Heart left ventricle (tissue), 16 donors: ENCODE data around the gene HMGXB4. TPM values are rescaled to one million over a fixed set of nuclear protein-coding genes. Genes with fewer than 3 reads are reported as not detected.
A peak's percentile ranks its signal among the peaks of the same experiment; 100 is the strongest.

Experiments used
- ATAC-seq, 4 donors: fragments of 200-7000 bp; cut with Tn5 transposase; one replicate each; pipeline ENCODE4 v1.9.1; 2020 to 2022; ENCODE audit warnings: moderate library complexity in 4 of 4, mild to moderate bottlenecking in 3 of 4, moderate number of reproducible peaks in 1 of 4
- DNase-seq, 5 donors: peaks; one replicate each; pipeline ENCODE4 v3.0.0-alpha.2; 2020
- H3K27ac ChIP-seq, 12 donors: fragments of 200-600 bp; sonication (generic) in 4 of 12; one replicate each; pipeline versions ENCODE4 v1.5.0 to v1.8.0; 2016 to 2022; ENCODE audit warnings: mild to moderate bottlenecking in 2 of 12
- H3K27me3 ChIP-seq, 9 donors: fragments of 200-600 bp; sonication (generic) in 2 of 9; one replicate each; pipeline versions ENCODE4 v1.5.1 to v1.8.0; 2016 to 2022; ENCODE audit warnings: mild to moderate bottlenecking in 3 of 9
- H3K36me3 ChIP-seq, 9 donors: fragments of 200-600 bp; sonication (generic) in 2 of 9; one replicate each; pipeline versions ENCODE4 v1.5.0 to v1.8.0; 2018 to 2022; ENCODE audit warnings: mild to moderate bottlenecking in 2 of 9
- H3K4me1 ChIP-seq, 12 donors: fragments of 200-600 bp; sonication (generic) in 4 of 12; one replicate each; pipeline versions ENCODE4 v1.5.0 to v1.8.0; 2016 to 2022; ENCODE audit warnings: mild to moderate bottlenecking in 3 of 12
- H3K4me3 ChIP-seq, 12 donors: fragments of 200-600 bp; sonication (generic) in 4 of 12; one replicate each; pipeline versions ENCODE4 v1.5.0 to v1.8.0; 2017 to 2022; ENCODE audit warnings: mild to moderate bottlenecking in 9 of 12, moderate library complexity in 4 of 12
- H3K9me3 ChIP-seq, 12 donors: fragments of 200-600 bp; sonication (generic) in 4 of 12; one replicate each; pipeline versions ENCODE4 v1.5.0 to v1.8.0; 2016 to 2022; ENCODE audit warnings: mild to moderate bottlenecking in 1 of 12
- CTCF ChIP-seq, 12 donors: fragments of 200-600 bp; sonication (generic) in 4 of 12; IDR thresholded peaks; one replicate each; pipeline versions ENCODE4 v1.5.0 to v1.8.0; 2018 to 2022; ENCODE audit warnings: antibody characterized with exemption in 12 of 12, mild to moderate bottlenecking in 5 of 12
- POLR2A ChIP-seq, 2 donors: fragments of 450-650 bp; IDR thresholded peaks; one replicate each; pipeline ENCODE4 v1.6.1; 2017; ENCODE audit warnings: antibody characterized with exemption in 2 of 2, mild to moderate bottlenecking in 2 of 2, moderate library complexity in 2 of 2
- WGBS, 4 donors: extraction: QIAGEN DNeasy Blood & Tissue Kit in 2 of 4; methylation state at CpG; one replicate each; pipeline versions ENCODE4 v1.1.5 to v1.1.7; 2013 to 2018; 5-methylcytosine and 5-hydroxymethylcytosine counted together
- intact Hi-C, 10 donors: fragments of 100-400 bp; cut with DNase I; formaldehyde crosslinking; loops; one replicate each; pipeline versions ENCODE4 v1.11.1 to v1.14.2; 2022
- microRNA-seq, 4 donors: library from miRNA; unstranded; fragments of <30 nt; microRNA quantifications; one replicate each; pipeline versions ENCODE4 to v1.2.0, GENCODE V29; 2017 to 2020
- polyA plus RNA-seq, 2 donors: library from polyadenylated mRNA; stranded (reverse); fragments of 200-250 nt; gene quantifications; one replicate each; pipeline ENCODE4 v1.2.3, GENCODE V29; 2013
- total RNA-seq, 9 donors: library from RNA; depleted of rRNA in 2 of 9; stranded (reverse); fragments of >200 nt in 2 of 9; fragmentation: NEBNext Ultra II Directional in 3 of 9; extraction: Animal tissue kit (Norgen Biotek cat#: 25700) in 3 of 9; gene quantifications; one replicate each; pipeline versions ENCODE4 v1.1.0 to v1.2.4, GENCODE V29; 2016 to 2023
- donor health status: ischemic (EF 13 %, LVEDD 7.1; RV severe dilation, severe dysfunction).
- donor health status: healthy with polysubstance abuse.
- donor health status: DM: no; HTN: yes; CAD: no.
- donor health status: DM: no; HTN: no; CAD: no.
- donor health status: ischemic (EF 25% LVEDD 6.9; RV normal size, moderate dysfunction).
- donor health status: ischemic (EF 25% LVEDD 5.7; RV mildly dilated, moderate dysfunction).
- donor health status: healthy.
- donor health status: DM: yes; HTN: yes; CAD: no.
- donor health status: ischemic (EF 35%, LVEDD 5.7; RV mildly dilated, moderate dysfunction).
- donor health status: nonischemic (EF 11% LVEDD 7.7; RV severe dilation, severe dysfunction).
- donor health status: DM: yes; HTN: yes; CAD: no.
- donor health status: PGD.
- donor health status: ischemic (EF 29% LVEDD 5.4; RV normal size, mild dysfunction).
- donor health status: nonischemic (EF 23%, LVEDD 6.1; RV moderate dilation, normal function).

The HMGXB4 gene
- total and polyA plus RNA-seq, 11 donors, result 5.6 to 14.2 (median 8.0) TPM

GRCh38 chr22:35344956-35345690 is 87.8 kb downstream of the HMGXB4 start:
- TF ChIP-seq POLR2A (IDR thresholded peaks at IDR 0.05) (no peak), CTCF (IDR thresholded peaks at IDR 0.05) (no peak)
- Histone ChIP-seq H3K27ac (no peak overlapping the region), H3K4me3 (no peak overlapping the region), H3K36me3 (peaks cover 0 to 81% (median 53%) of the 10 kb centered on the region in 9 donors), H3K27me3 (no peaks in the 10 kb centered on the region), H3K9me3 (no peaks in the 10 kb centered on the region), H3K4me1 (peaks cover 0 to 7% (median 1%) of the 10 kb centered on the region in 12 donors)
- intact Hi-C loops, result loop anchor here in 2 of 10 donors (5.0 to 10.0 kb wide), 3 partner anchors 237 to 777 kb away; no protein-coding TSS in a partner anchor
- DNase-seq (peak in 2 of 5 donors; percentile 15 to 61), ATAC-seq (no peak)
- 92 to 95% (median 94%) methylated on average over 13 to 14 of the region's 14 CpGs for WGBS, 4 donors

Small RNA genes within 50 kb of the gene (microRNA-seq; reads per million reads assigned to microRNA genes)
- gene MIR3909, result 6.3 to 11.4 (median 10.1) reads per million in 4 donors
- gene MIR6069, result 0 reads per million in 4 donors

Other genes with a start within 250 kb of the HMGXB4 start
- not detected for gene ISX, start 191.3 kb upstream of the HMGXB4 start, total RNA-seq
- not detected for gene ISX, start 191.3 kb upstream of the HMGXB4 start, polyA plus RNA-seq
- 100 to 1,000 TPM in 2 of 9 donors, 10 to 100 TPM in 7; 46.8 to 362 (median 56.8) TPM for gene TOM1, start 42.4 kb downstream of the HMGXB4 start, total RNA-seq
- gene TOM1, start 42.4 kb downstream of the HMGXB4 start, polyA plus RNA-seq, result 10 to 100 TPM; 48.6 to 80.6 TPM
- gene HMOX1, start 123.6 kb downstream of the HMGXB4 start, total RNA-seq, result 100 to 1,000 TPM in 1 of 9 donors, 10 to 100 TPM in 2, 1 to 10 TPM in 6; 2.6 to 126 (median 5.2) TPM
- gene HMOX1, start 123.6 kb downstream of the HMGXB4 start, polyA plus RNA-seq, result 1 to 10 TPM; 2.4 to 4.8 TPM
- gene MCM5, start 142.6 kb downstream of the HMGXB4 start, total RNA-seq, result 10 to 100 TPM in 5 of 9 donors, 1 to 10 TPM in 4; 7.3 to 30.2 (median 12.3) TPM
- 10 to 100 TPM in 1 of 2 donors, 1 to 10 TPM in 1; 5.9 to 14.0 TPM for gene MCM5, start 142.6 kb downstream of the HMGXB4 start, polyA plus RNA-seq